Spleen (tissue), 7 donors: ENCODE measurements around the gene PEPD.

ENCODE experiments used
- CTCF ChIP-seq, 11 experiments: fragments of 200-600 bp in 7 of 11; fragments of 450-650 bp in 4 of 11; sonication (generic) in 4 of 11; IDR thresholded peaks in 8 of 11; conservative IDR thresholded peaks in 3 of 11; 1 replicate in 7 of 11; 2 replicates in 4 of 11; pipeline versions ENCODE4 v1.4.0 to v1.8.0; 2016 to 2021; ENCODE audit warnings: antibody characterized with exemption in 11 of 11, inconsistent platforms in 4 of 11, mild to moderate bottlenecking in 1 of 11
- POLR2A ChIP-seq, 3 donors: fragments of 450-650 bp; IDR thresholded peaks; one replicate each; pipeline ENCODE4 v1.5.1; 2017; ENCODE audit warnings: antibody characterized with exemption in 3 of 3, mild to moderate bottlenecking in 1 of 3
- donor health status: DM: no; HTN: no; CAD: no; lungs with moderate emphysema.
- donor health status: DM: no; HTN: no; CAD: no.
- donor health status: DM: no; HTN: no; CAD: no.

DNA sequence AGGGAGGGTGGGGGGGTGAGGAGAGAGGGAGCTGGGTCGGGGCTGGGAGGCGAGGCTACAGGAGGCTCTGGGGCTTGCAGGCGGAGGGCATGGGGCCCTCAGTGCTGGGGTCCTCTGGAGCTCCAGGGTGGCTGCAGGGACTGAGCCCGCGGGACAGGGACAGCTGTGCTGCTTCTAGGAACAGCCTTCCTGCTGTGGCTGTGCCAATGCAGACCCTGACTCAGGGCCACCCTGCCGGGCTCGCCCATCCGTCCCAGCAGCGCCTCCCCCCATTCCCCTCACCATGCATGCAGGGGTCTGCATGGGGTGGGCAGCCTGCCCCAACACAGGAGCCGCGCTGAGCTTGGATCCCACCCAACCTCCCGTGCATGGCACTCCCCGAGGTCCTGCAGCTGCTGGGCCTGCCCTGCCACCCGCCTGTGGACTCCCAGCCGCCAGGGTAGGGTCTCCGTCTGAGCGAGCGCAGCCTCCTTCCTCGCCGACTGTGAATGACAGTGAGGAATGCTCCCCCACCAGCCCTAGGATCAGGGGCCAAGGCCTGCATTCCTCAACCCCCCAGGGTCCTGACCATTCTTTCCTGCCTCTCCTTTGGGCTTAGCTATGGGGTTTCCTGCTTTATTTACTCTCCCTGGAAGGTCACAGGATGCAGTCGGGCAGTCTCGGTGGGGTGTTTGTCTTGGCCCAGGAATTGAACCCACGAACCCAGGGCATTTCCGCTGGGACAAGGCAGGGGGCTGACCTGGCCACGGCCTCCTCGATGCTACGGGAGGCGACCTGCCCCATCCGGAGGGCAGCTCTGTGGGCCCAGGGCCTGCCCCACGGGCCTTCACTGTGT lies 124.7 kb downstream of the PEPD start:
- TF ChIP-seq CTCF (IDR thresholded peaks at IDR 0.05 in 8 of 11, conservative IDR thresholded peaks at IDR 0.05 in 3 of 11) (no peak), POLR2A (IDR thresholded peaks at IDR 0.05) (no peak)
